Stimulated activated memory B cell treated with anti-CD40 and anti-IgM and Interleukin-4, amounts not matched to agents 10 μg/mL and 1 μg/mL and 100 μg/mL, for 72 hours (primary cell): ENCODE data around the gene SEC31B.

ENCODE experiments used
- ATAC-seq: fragments of 150-1000 bp; cut with Tn5 transposase; 2 replicates; pipeline ENCODE4 v1.10.0; 2021
- H3K27ac Mint-ChIP-seq: one replicate; pipeline ENCODE4 v1.8.0; 2022; ENCODE audit warnings: mild to moderate bottlenecking, mixed read lengths
- H3K27me3 Mint-ChIP-seq: one replicate; pipeline ENCODE4 v1.8.0; 2022; ENCODE audit warnings: mixed read lengths
- H3K36me3 Mint-ChIP-seq: one replicate; pipeline ENCODE4 v1.8.0; 2022; ENCODE audit warnings: mixed read lengths
- H3K4me1 Mint-ChIP-seq: one replicate; pipeline ENCODE4 v1.8.0; 2022; ENCODE audit warnings: mixed read lengths
- H3K4me3 Mint-ChIP-seq: one replicate; pipeline ENCODE4 v1.8.0; 2022; ENCODE audit warnings: mild to moderate bottlenecking, moderate library complexity, mixed read lengths
- H3K9me3 Mint-ChIP-seq: one replicate; pipeline ENCODE4 v1.8.0; 2022; ENCODE audit warnings: mixed read lengths

SEC31B gene

DNA sequence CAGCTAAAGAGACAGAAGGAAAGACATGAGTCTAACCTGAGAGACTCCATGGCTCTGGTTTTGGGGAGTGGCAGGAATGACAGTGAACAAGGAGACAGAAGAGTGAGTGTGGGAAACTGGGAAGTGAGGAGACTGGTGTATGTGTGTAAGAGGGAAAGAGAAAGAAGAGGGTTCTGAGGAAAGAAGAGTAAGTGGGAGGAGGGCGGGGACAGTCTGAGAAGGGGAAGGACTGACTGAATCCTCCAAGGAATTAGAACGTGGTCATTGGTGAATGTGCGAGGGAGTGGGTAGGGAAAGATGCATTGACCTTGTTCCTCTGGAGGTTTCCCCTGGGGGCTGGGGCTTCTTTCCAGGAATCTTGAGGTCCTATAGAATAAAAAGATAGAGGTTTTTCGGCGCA, 30.3 kb downstream of the SEC31B start:
- ATAC-seq, result no peak
- Mint-ChIP-seq H3K36me3 (peaks cover 56% of the 10 kb centered on the region), H3K4me3 (no peak overlapping the region), H3K9me3 (no peaks in the 10 kb centered on the region), H3K27me3 (no peaks in the 10 kb centered on the region), H3K27ac (no peak overlapping the region), H3K4me1 (no peaks in the 10 kb centered on the region)

DNA sequence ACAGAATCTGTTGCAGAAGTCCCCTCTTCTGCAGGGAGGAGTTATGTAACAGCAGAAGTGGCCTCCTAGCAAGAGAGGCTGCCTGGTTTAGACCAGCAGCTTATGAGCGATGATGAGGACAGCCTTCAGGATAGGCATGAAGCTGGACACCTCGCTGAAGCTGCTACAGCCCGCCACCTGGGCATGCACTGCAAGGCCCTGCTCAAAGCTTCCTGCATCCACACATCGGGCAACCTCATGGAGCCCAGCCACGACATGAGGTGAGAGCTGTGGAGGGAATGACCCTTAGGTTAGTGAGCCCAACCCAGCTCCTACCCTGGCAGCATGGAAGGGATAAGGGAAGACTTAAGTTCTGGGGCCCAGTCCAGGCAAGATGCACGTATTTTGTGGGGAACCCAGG, 32.1 kb downstream of the SEC31B start:
- Mint-ChIP-seq H3K9me3 (no peaks in the 10 kb centered on the region), H3K36me3 (peaks cover 42% of the 10 kb centered on the region), H3K27me3 (peaks cover 10% of the 10 kb centered on the region), H3K27ac (no peak overlapping the region), H3K4me3 (no peak overlapping the region), H3K4me1 (peaks cover 11% of the 10 kb centered on the region)
- ATAC-seq, result no peak

- Mint-ChIP-seq H3K4me1 (peaks cover 24% of the 10 kb centered on the region), H3K27ac (no peak overlapping the region), H3K4me3 (no peak overlapping the region), H3K27me3 (peaks cover 19% of the 10 kb centered on the region), H3K36me3 (peaks cover 42% of the 10 kb centered on the region), H3K9me3 (peaks cover 2% of the 10 kb centered on the region)
- no peak for ATAC-seq
Observed at GRCh38 chr10:100485801-100486495, 33.7 kb downstream of the SEC31B start.

GRCh38 chr10:100485366-100485765, 34.3 kb downstream of the SEC31B start:
- no peak for ATAC-seq
- H3K27ac Mint-ChIP-seq, result no peak overlapping the region
- no peak overlapping the region for H3K4me3 Mint-ChIP-seq
- peaks cover 24% of the 10 kb centered on the region for H3K4me1 Mint-ChIP-seq
- peaks cover 36% of the 10 kb centered on the region for H3K36me3 Mint-ChIP-seq
- H3K9me3 Mint-ChIP-seq, result peaks cover 2% of the 10 kb centered on the region
- H3K27me3 Mint-ChIP-seq, result peaks cover 23% of the 10 kb centered on the region

- Mint-ChIP-seq H3K27me3 (peaks cover 36% of the 10 kb centered on the region), H3K36me3 (peaks cover 24% of the 10 kb centered on the region), H3K4me1 (peaks cover 24% of the 10 kb centered on the region), H3K9me3 (peaks cover 2% of the 10 kb centered on the region), H3K27ac (no peak overlapping the region), H3K4me3 (no peak overlapping the region)
- no peak for ATAC-seq
Observed at GRCh38 chr10:100483876-100484666, 35.6 kb downstream of the SEC31B start.

DNA sequence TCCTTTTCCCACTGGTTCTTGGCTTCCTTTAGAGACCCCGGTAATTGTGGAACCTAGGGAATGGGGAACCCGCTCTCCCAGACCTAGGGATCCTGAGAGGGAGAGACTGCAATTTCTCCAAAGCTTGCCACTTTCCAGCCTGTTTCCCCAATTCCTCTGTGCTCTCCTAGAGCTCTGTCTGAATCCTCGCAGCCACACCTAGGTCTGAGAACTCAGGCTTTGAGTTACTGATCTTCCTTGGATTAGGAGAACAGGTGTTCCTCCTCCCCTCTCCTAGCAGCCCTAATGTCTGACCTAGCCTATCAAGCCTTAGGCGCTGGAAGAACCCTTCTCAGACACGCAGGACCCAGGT, 36.9 kb downstream of the SEC31B start:
- Mint-ChIP-seq H3K27me3 (peaks cover 48% of the 10 kb centered on the region), H3K36me3 (peaks cover 17% of the 10 kb centered on the region), H3K4me1 (peaks cover 24% of the 10 kb centered on the region), H3K4me3 (peak overlapping the region; percentile 86), H3K27ac (peak overlapping the region; percentile 36), H3K9me3 (peaks cover 2% of the 10 kb centered on the region)
- ATAC-seq, result no peak

GRCh38 chr10:100482181-100482833, 37.4 kb downstream of the SEC31B start:
- Mint-ChIP-seq H3K4me3 (peak overlapping the region; percentile 86), H3K27ac (no peak overlapping the region), H3K9me3 (peaks cover 2% of the 10 kb centered on the region), H3K36me3 (peaks cover 15% of the 10 kb centered on the region), H3K27me3 (peaks cover 48% of the 10 kb centered on the region), H3K4me1 (peaks cover 24% of the 10 kb centered on the region)
- peak; percentile 62 for ATAC-seq

- peaks cover 8% of the 10 kb centered on the region for H3K36me3 Mint-ChIP-seq
- peak; percentile 99 for ATAC-seq
- H3K4me1 Mint-ChIP-seq, result peaks cover 24% of the 10 kb centered on the region
- peak overlapping the region; percentile 86 for H3K4me3 Mint-ChIP-seq
- peaks cover 48% of the 10 kb centered on the region for H3K27me3 Mint-ChIP-seq
- H3K9me3 Mint-ChIP-seq, result peaks cover 2% of the 10 kb centered on the region
- H3K27ac Mint-ChIP-seq, result no peak overlapping the region
Observed at GRCh38 chr10:100481462-100482081, 38.1 kb downstream of the SEC31B start.

DNA sequence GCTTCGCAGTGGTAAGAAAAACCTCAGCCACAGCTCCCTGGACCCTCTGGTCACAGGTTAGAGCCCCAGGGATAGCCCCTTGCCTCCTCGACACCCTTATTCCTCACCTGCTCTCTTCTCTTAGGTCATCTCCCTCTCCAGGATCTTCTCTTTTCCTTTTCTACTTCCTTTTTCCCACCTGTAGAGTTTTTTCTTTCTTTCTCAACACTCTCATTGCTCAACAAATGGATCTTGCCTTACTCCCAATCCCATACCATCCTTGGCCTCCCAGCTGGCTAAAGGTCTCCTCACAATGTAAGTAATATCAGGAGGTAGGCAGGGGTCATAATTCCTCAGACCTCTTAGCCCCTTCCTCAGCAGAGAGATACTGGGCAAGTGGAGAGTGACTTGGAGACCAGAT, 39.7 kb downstream of the SEC31B start:
- Mint-ChIP-seq H3K27me3 (peaks cover 48% of the 10 kb centered on the region), H3K4me3 (no peak overlapping the region), H3K27ac (no peak overlapping the region), H3K9me3 (peaks cover 2% of the 10 kb centered on the region), H3K4me1 (peaks cover 24% of the 10 kb centered on the region), H3K36me3 (no peaks in the 10 kb centered on the region)
- no peak for ATAC-seq

- no peak for ATAC-seq
- Mint-ChIP-seq H3K27me3 (peaks cover 48% of the 10 kb centered on the region), H3K4me1 (peaks cover 24% of the 10 kb centered on the region), H3K4me3 (no peak overlapping the region), H3K9me3 (peaks cover 2% of the 10 kb centered on the region), H3K27ac (no peak overlapping the region), H3K36me3 (no peaks in the 10 kb centered on the region)
Observed at GRCh38 chr10:100479037-100479436, 40.6 kb downstream of the SEC31B start.

- Mint-ChIP-seq H3K36me3 (no peaks in the 10 kb centered on the region), H3K4me1 (peaks cover 17% of the 10 kb centered on the region)
Observed at GRCh38 chr10:100477970-100478369, 41.7 kb downstream of the SEC31B start.

DNA sequence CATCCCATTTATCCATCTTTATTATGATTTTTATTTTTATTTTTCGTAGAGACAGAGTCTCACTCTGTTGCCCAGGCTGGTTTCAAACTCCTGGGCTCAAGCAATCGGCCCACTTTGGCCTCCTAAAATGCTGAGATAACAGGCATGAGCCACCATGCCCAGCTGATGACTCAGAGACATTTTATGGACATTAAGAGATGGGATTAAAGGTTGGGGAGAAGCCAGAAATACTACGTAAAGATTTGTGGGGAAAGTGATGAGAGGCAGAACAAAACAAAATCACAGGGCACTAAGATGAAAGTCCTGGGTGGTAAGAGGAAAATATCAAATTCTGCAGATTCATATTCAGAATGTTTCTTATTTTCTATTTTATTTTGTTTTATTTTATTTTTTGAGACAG, 49.3 kb downstream of the SEC31B start:
- Mint-ChIP-seq H3K36me3 (no peaks in the 10 kb centered on the region), H3K27ac (no peak overlapping the region), H3K4me3 (no peak overlapping the region), H3K9me3 (no peaks in the 10 kb centered on the region), H3K27me3 (no peaks in the 10 kb centered on the region), H3K4me1 (no peaks in the 10 kb centered on the region)
- ATAC-seq, result no peak

More at GRCh38 chr10:100477970-100478369, 41.7 kb downstream of the SEC31B start:
- no peak overlapping the region for H3K4me3 Mint-ChIP-seq
- H3K27me3 Mint-ChIP-seq, result peaks cover 40% of the 10 kb centered on the region
- H3K9me3 Mint-ChIP-seq, result peaks cover 2% of the 10 kb centered on the region
- no peak overlapping the region for H3K27ac Mint-ChIP-seq
- ATAC-seq, result no peak

DNA sequence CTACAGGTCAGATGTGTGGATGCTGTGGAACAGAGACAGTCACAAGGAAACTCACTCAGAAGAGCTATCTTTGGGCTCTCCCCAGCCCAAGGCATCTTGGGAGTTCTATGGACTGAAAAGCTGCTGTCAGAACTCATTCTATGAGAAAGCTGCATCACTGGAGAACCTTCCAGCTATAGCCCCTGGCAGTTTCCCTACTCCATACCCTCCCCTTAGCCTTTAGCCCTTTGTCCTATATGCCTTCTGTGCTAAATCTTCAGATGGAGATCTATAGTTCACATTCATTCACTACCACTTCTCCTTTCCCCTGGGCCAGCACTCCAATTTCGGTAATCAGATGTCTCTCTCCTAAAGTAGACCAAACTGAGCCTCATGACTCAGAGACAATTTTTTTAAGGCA, 49.9 kb downstream of the SEC31B start:
- H3K27me3 Mint-ChIP-seq, result no peaks in the 10 kb centered on the region
- no peaks in the 10 kb centered on the region for H3K36me3 Mint-ChIP-seq
- ATAC-seq, result no peak
- no peaks in the 10 kb centered on the region for H3K9me3 Mint-ChIP-seq
- no peak overlapping the region for H3K4me3 Mint-ChIP-seq
- H3K4me1 Mint-ChIP-seq, result no peaks in the 10 kb centered on the region
- H3K27ac Mint-ChIP-seq, result no peak overlapping the region

DNA sequence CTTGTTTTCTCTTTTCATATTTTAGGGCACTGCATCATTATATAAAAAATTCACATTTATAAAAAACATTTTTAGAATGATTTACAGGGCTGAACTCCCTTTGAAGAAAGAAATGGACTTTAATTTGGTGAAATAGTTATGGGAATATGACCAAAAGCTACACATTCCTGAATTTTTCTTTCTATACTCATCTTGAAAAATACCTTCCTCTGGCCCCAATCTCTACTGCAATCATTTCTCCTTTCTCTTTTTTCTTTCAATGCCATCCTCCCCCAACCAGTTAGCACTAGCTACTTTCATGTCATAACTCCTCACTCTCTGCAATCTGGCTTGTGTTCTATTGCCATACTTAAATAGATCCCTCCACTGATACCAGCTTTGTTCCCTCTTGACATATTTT, 50.7 kb downstream of the SEC31B start:
- Mint-ChIP-seq H3K36me3 (no peaks in the 10 kb centered on the region), H3K4me3 (no peak overlapping the region), H3K27ac (no peak overlapping the region), H3K4me1 (no peaks in the 10 kb centered on the region), H3K9me3 (no peaks in the 10 kb centered on the region), H3K27me3 (no peaks in the 10 kb centered on the region)
- ATAC-seq, result no peak

- H3K4me3 Mint-ChIP-seq, result no peak overlapping the region
Observed at GRCh38 chr10:100468322-100468721, 51.3 kb downstream of the SEC31B start.

More at GRCh38 chr10:100468322-100468721, 51.3 kb downstream of the SEC31B start:
- Mint-ChIP-seq H3K9me3 (no peaks in the 10 kb centered on the region), H3K4me1 (no peaks in the 10 kb centered on the region), H3K36me3 (no peaks in the 10 kb centered on the region), H3K27ac (no peak overlapping the region), H3K27me3 (no peaks in the 10 kb centered on the region)
- no peak for ATAC-seq
